GM12878 (cell line): ENCODE results near the gene POMT1. TPM values are rescaled to one million over a fixed set of nuclear protein-coding genes. Genes with fewer than 3 reads are reported as not detected.

ENCODE experiments used
- ATF7 ChIP-seq: fragments of 450-650 bp; IDR thresholded peaks from 2 replicates; pipeline ENCODE4 v1.6.1; 2016; ENCODE audit warnings: low read depth, mild to moderate bottlenecking
- BHLHE40 ChIP-seq, 2 experiments: fragments of 450-650 bp in 1 of 2; IDR thresholded peaks; 2 replicates each; pipeline ENCODE4 v1.6.1; 2011 to 2017; ENCODE audit warnings: low read depth in 2 of 2, borderline replicate concordance in 1 of 2, improper control_type of control experiment in 1 of 2, low read length in 1 of 2, mild to moderate bottlenecking in 1 of 2
- BMI1 ChIP-seq: fragments of 450-650 bp; IDR thresholded peaks from 2 replicates; pipeline ENCODE4 v1.6.1; 2016; ENCODE audit warnings: mild to moderate bottlenecking, moderate library complexity, borderline replicate concordance
- CBFB ChIP-seq: IDR thresholded peaks from 2 replicates; pipeline ENCODE4 v1.6.1; 2016; ENCODE audit warnings: antibody characterized with exemption, low read depth
- CHD4 ChIP-seq: fragments of 200-600 bp; sonication (generic); IDR thresholded peaks from 2 replicates; pipeline ENCODE4 v1.6.1; 2016; ENCODE audit warnings: mild to moderate bottlenecking
- CREB1 ChIP-seq: IDR thresholded peaks from 2 replicates; pipeline ENCODE4 v1.6.1; 2012; ENCODE audit warnings: low read depth, mild to moderate bottlenecking, inconsistent platforms
- FOXM1 ChIP-seq: IDR thresholded peaks from 2 replicates; pipeline ENCODE4 v1.6.1; 2012; ENCODE audit warnings: low read depth, mild to moderate bottlenecking, inconsistent platforms, low read length, moderate library complexity
- IKZF2 ChIP-seq, 2 experiments: fragments of 450-650 bp; IDR thresholded peaks; 2 replicates each; pipeline ENCODE4 v1.6.1; 2017; ENCODE audit warnings: mild to moderate bottlenecking in 2 of 2, moderate library complexity in 2 of 2
- MEF2A ChIP-seq: IDR thresholded peaks from 2 replicates; pipeline ENCODE4 v1.6.1; 2011; ENCODE audit warnings: low read depth, mild to moderate bottlenecking, low read length, moderate library complexity; ENCODE audit not compliant: insufficient read depth
- PML ChIP-seq: IDR thresholded peaks from 2 replicates; pipeline ENCODE4 v1.6.1; 2012; ENCODE audit warnings: low read length, inconsistent platforms
- POLR2AphosphoS5 ChIP-seq: IDR thresholded peaks from 2 replicates; pipeline ENCODE4 v1.6.1; 2011; ENCODE audit warnings: mild to moderate bottlenecking, low read length, inconsistent platforms
- RBBP5 ChIP-seq: fragments of 200-600 bp; sonication (generic); conservative IDR thresholded peaks from 2 replicates; pipeline ENCODE4 v1.6.1; 2016
- SRF ChIP-seq, 2 experiments: IDR thresholded peaks; 2 replicates each; pipeline ENCODE4 v1.6.1; 2011; ENCODE audit warnings: low read depth in 2 of 2, low read length in 2 of 2, mild to moderate bottlenecking in 1 of 2, moderate library complexity in 1 of 2
- SUZ12 ChIP-seq: fragments of 200-600 bp; sonication (generic); IDR thresholded peaks from one replicate; pipeline ENCODE4 v1.6.1; 2018; ENCODE audit warnings: antibody characterized with exemption, mild to moderate bottlenecking; ENCODE audit not compliant: unreplicated experiment
- TAF1 ChIP-seq: IDR thresholded peaks from 2 replicates; pipeline ENCODE4 v1.6.1; 2011; ENCODE audit warnings: mild to moderate bottlenecking, low read depth, low read length, borderline replicate concordance
- TCF3 ChIP-seq: IDR thresholded peaks from 2 replicates; pipeline ENCODE4 v1.6.1; 2012; ENCODE audit warnings: low read depth, mild to moderate bottlenecking, low read length, borderline replicate concordance; ENCODE audit not compliant: insufficient read depth
- polyA plus RNA-seq, 11 experiments: library from polyadenylated mRNA; depleted of rRNA in 4 of 11; unstranded in 6 of 11; stranded (reverse) in 5 of 11; fragments of >200 nt; fragmentation: Nextera tagmentation in 4 of 11; fragmentation: Illumina TruSeq in 1 of 11; extraction: Ambion mirVana in 4 of 11; extraction: Trizol in 1 of 11; gene quantifications; 1 replicate in 1 of 11; 2 replicates in 10 of 11; pipeline versions ENCODE4 v1.2.1 to v1.2.3, GENCODE V29; 2011 to 2016; ENCODE audit warnings: inconsistent platforms in 2 of 11, missing spikeins in 2 of 11, low read depth in 1 of 11
- total RNA-seq, 4 experiments: library from RNA; depleted of rRNA in 3 of 4; stranded (reverse); fragments of >200 nt in 3 of 4; fragmentation: Illumina TruSeq in 1 of 4; extraction: Trizol in 1 of 4; gene quantifications; 2 replicates each; pipeline versions ENCODE4 v1.2.1 to v1.2.3, GENCODE V29; 2013 to 2021
- TF ChIP-seq, protein P1 (sequence below): IDR thresholded peaks from 2 replicates; pipeline ENCODE4 v1.6.1; 2011; ENCODE audit warnings: low read depth, low read length, improper control_type of control experiment, borderline replicate concordance
- TF ChIP-seq, protein P2 (sequence below): fragments of 450-650 bp; IDR thresholded peaks from 2 replicates; pipeline ENCODE4 v1.6.1; 2017; ENCODE audit warnings: antibody characterized with exemption, mild to moderate bottlenecking, moderate library complexity
- TF ChIP-seq, protein P3 (sequence below): fragments of 450-650 bp; IDR thresholded peaks from 2 replicates; pipeline ENCODE4 v1.6.1; 2016; ENCODE audit warnings: mild to moderate bottlenecking
- TF ChIP-seq, protein P4 (sequence below): fragments of 450-650 bp; IDR thresholded peaks from 2 replicates; pipeline ENCODE4 v1.6.1; 2017; ENCODE audit warnings: borderline replicate concordance
- TF ChIP-seq, protein P5 (sequence below): fragments of 450-650 bp; IDR thresholded peaks from 2 replicates; pipeline ENCODE4 v1.6.1; 2017; ENCODE audit warnings: low read depth, mild to moderate bottlenecking, moderate library complexity

POMT1 gene
- total and polyA plus RNA-seq, 10 of the 15 experiments (the other 5 are each of a cell fraction or from before 2014, with no cell fraction given): 1.2 to 19.2 (median 12.6) TPM

DNA sequence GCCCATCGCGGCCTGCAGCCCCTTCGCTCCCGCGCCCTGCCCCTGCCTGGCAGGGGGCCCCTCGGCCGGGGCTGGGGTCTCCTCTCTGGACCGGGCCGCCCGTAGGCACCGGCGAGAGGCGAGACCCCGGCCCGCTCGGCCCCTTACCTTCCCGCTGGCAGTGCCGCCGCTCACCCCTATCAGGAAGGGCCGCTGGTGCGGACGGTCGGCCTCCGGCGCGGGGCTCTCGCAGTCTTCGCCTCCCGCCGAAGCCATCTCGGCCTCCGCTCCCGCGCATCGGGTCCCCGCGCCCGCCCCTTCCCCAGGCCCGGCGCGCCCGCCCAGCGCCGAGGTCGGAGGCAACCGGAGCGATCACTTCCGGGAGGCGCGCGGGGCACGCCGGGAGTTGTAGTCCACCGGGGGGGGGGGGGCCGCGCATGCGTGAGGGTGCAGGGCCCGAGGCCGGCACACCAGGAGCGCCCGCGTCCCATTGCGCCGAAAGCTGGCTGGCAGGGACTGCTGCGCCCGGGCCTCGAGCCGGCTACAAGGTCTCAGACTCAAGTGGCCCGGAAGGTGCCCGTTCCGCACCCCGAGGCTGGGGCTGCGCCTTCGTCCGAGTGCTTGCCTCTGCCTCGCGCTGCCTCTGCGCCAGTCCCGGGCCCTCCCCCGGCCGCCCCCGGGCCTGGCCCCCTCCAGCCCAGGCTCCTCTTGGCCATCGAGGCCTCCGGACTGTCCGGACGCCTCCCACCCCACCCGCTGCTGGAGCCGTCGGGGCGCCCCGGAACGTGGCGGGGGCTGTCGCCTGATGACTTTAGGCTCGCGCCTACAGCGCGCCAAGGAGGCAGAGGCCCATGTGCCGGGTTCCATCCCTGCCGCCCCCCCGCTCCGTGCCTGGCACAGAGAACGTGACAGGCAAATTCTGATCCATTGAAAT is 28.5 kb downstream of the POMT1 start, which contains the start of gene UCK1 (continued):
- TF ChIP-seq CREB1 (peak; percentile 52; the same call in 1 of the 2 replicates), POLR2AphosphoS5 (no peak), RBBP5 (no peak), BMI1 (no peak), BHLHE40 (IDR thresholded peaks at IDR 0.05; ENCODE audit: borderline replicate concordance in 1 of 2, low read depth in 2 of 2, low read length in 1 of 2) (peak in 1 of 2 experiments; percentile 36; a peak in 1 of 4 replicates), SRF (IDR thresholded peaks at IDR 0.05; ENCODE audit: low read depth in 2 of 2, low read length in 2 of 2) (0 out of 4 replicates have a peak, but pooled peaks of 1 of the 2 experiments have one; percentile 8), TCF3 (no peak), MEF2A (no peak), PML (no peak), CBFB (no peak), CHD4 (no peak), TAF1 (peak; percentile 53; the same call in 1 of the 2 replicates), IKZF2 (IDR thresholded peaks at IDR 0.05) (no peak), SUZ12 (no peak), ATF7 (no peak), FOXM1 (no peak)
- TF ChIP-seq, protein P1, sequence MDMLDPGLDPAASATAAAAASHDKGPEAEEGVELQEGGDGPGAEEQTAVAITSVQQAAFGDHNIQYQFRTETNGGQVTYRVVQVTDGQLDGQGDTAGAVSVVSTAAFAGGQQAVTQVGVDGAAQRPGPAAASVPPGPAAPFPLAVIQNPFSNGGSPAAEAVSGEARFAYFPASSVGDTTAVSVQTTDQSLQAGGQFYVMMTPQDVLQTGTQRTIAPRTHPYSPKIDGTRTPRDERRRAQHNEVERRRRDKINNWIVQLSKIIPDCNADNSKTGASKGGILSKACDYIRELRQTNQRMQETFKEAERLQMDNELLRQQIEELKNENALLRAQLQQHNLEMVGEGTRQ: no peak
- TF ChIP-seq, protein P2, sequence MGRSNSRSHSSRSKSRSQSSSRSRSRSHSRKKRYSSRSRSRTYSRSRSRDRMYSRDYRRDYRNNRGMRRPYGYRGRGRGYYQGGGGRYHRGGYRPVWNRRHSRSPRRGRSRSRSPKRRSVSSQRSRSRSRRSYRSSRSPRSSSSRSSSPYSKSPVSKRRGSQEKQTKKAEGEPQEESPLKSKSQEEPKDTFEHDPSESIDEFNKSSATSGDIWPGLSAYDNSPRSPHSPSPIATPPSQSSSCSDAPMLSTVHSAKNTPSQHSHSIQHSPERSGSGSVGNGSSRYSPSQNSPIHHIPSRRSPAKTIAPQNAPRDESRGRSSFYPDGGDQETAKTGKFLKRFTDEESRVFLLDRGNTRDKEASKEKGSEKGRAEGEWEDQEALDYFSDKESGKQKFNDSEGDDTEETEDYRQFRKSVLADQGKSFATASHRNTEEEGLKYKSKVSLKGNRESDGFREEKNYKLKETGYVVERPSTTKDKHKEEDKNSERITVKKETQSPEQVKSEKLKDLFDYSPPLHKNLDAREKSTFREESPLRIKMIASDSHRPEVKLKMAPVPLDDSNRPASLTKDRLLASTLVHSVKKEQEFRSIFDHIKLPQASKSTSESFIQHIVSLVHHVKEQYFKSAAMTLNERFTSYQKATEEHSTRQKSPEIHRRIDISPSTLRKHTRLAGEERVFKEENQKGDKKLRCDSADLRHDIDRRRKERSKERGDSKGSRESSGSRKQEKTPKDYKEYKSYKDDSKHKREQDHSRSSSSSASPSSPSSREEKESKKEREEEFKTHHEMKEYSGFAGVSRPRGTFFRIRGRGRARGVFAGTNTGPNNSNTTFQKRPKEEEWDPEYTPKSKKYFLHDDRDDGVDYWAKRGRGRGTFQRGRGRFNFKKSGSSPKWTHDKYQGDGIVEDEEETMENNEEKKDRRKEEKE: no peak
- TF ChIP-seq, protein P3, sequence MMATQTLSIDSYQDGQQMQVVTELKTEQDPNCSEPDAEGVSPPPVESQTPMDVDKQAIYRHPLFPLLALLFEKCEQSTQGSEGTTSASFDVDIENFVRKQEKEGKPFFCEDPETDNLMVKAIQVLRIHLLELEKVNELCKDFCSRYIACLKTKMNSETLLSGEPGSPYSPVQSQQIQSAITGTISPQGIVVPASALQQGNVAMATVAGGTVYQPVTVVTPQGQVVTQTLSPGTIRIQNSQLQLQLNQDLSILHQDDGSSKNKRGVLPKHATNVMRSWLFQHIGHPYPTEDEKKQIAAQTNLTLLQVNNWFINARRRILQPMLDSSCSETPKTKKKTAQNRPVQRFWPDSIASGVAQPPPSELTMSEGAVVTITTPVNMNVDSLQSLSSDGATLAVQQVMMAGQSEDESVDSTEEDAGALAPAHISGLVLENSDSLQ: no peak
- TF ChIP-seq, protein P4, sequence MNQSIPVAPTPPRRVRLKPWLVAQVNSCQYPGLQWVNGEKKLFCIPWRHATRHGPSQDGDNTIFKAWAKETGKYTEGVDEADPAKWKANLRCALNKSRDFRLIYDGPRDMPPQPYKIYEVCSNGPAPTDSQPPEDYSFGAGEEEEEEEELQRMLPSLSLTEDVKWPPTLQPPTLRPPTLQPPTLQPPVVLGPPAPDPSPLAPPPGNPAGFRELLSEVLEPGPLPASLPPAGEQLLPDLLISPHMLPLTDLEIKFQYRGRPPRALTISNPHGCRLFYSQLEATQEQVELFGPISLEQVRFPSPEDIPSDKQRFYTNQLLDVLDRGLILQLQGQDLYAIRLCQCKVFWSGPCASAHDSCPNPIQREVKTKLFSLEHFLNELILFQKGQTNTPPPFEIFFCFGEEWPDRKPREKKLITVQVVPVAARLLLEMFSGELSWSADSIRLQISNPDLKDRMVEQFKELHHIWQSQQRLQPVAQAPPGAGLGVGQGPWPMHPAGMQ: no peak
- TF ChIP-seq, protein P5, sequence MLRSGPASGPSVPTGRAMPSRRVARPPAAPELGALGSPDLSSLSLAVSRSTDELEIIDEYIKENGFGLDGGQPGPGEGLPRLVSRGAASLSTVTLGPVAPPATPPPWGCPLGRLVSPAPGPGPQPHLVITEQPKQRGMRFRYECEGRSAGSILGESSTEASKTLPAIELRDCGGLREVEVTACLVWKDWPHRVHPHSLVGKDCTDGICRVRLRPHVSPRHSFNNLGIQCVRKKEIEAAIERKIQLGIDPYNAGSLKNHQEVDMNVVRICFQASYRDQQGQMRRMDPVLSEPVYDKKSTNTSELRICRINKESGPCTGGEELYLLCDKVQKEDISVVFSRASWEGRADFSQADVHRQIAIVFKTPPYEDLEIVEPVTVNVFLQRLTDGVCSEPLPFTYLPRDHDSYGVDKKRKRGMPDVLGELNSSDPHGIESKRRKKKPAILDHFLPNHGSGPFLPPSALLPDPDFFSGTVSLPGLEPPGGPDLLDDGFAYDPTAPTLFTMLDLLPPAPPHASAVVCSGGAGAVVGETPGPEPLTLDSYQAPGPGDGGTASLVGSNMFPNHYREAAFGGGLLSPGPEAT: no peak
